K562 (cell line): ENCODE results near the gene POLR3K. TPM values are rescaled to one million over a fixed set of nuclear protein-coding genes. Genes with fewer than 3 reads are reported as not detected.

Source experiments
- ADNP ChIP-seq: fragments of 200-800 bp; sonication (Bioruptor generic); IDR thresholded peaks from 2 replicates; pipeline ENCODE4 v1.6.1; 2016; ENCODE audit warnings: missing genetic modification characterization, missing compliant biosample characterization
- CBX2 ChIP-seq: fragments of 200-600 bp; sonication (generic); IDR thresholded peaks from one replicate; pipeline ENCODE4 v1.6.1; 2012; ENCODE audit warnings: mild to moderate bottlenecking, low read length, inconsistent platforms; ENCODE audit not compliant: insufficient read depth, poor library complexity, severe bottlenecking
- E2F1 ChIP-seq: sonication (generic); formaldehyde crosslinking; IDR thresholded peaks from 2 replicates; pipeline ENCODE4 v1.8.1; 2023; ENCODE audit warnings: mild to moderate bottlenecking, missing genetic modification reagents, moderate library complexity
- ELF2 ChIP-seq: fragments of 250-450 bp; sonication (Bioruptor Pico); IDR thresholded peaks from 2 replicates; pipeline ENCODE4 v1.5.0; 2021; ENCODE audit warnings: mild to moderate bottlenecking
- ETS2 ChIP-seq: IDR thresholded peaks from 2 replicates; pipeline ENCODE4 v1.6.1; 2016; ENCODE audit warnings: borderline replicate concordance, missing genetic modification characterization, mild to moderate bottlenecking, moderate library complexity, missing compliant biosample characterization; ENCODE audit not compliant: poor library complexity, severe bottlenecking
- FOXJ2 ChIP-seq: fragments of 200-800 bp; sonication (Bioruptor generic); IDR thresholded peaks from 2 replicates; pipeline ENCODE4 v1.6.1; 2016; ENCODE audit warnings: missing genetic modification characterization, missing compliant biosample characterization
- FUS ChIP-seq: fragments of 200-400 bp; formaldehyde crosslinking; optimal IDR thresholded peaks from 2 replicates; pipeline ENCODE3; 2017; ENCODE audit warnings: low read depth, low read length
- GTF2E2 ChIP-seq: fragments of 200-800 bp; sonication (Bioruptor generic); IDR thresholded peaks from 2 replicates; pipeline ENCODE4 v1.6.1; 2016; ENCODE audit warnings: missing genetic modification characterization, missing compliant biosample characterization
- HOMEZ ChIP-seq: fragments of 250-450 bp; sonication (Bioruptor Pico); IDR thresholded peaks from 2 replicates; pipeline ENCODE4 v1.4.0; 2020; ENCODE audit warnings: mild to moderate bottlenecking, moderate library complexity
- MEIS2 ChIP-seq: fragments of 450-650 bp; IDR thresholded peaks from 2 replicates; pipeline ENCODE4 v1.6.1; 2014; ENCODE audit warnings: mild to moderate bottlenecking; ENCODE audit not compliant: partially characterized antibody
- PCBP2 ChIP-seq: fragments of 200-400 bp; formaldehyde crosslinking; IDR thresholded peaks from 2 replicates; pipeline ENCODE4 v1.6.1; 2018; ENCODE audit warnings: low read length, low read depth, mild to moderate bottlenecking, moderate library complexity; ENCODE audit not compliant: poor library complexity, severe bottlenecking
- RAD51 ChIP-seq: fragments of 450-650 bp; IDR thresholded peaks from 2 replicates; pipeline ENCODE4 v1.7.1; 2016; ENCODE audit warnings: low read depth, mild to moderate bottlenecking, borderline replicate concordance
- SAP30 ChIP-seq: fragments of 200-600 bp; sonication (generic); IDR thresholded peaks from 2 replicates; pipeline ENCODE4 v1.6.1; 2012; ENCODE audit warnings: borderline replicate concordance, low read depth, mild to moderate bottlenecking, moderate library complexity, low read length, control low read depth, inconsistent platforms; ENCODE audit not compliant: insufficient read depth, poor library complexity, severe bottlenecking
- SMARCA5 ChIP-seq: fragments of 450-650 bp; IDR thresholded peaks from 2 replicates; pipeline ENCODE4 v1.6.1; 2016
- SNIP1 ChIP-seq: fragments of 450-650 bp; IDR thresholded peaks from 2 replicates; pipeline ENCODE4 v1.7.1; 2017; ENCODE audit warnings: low read depth, mild to moderate bottlenecking
- TOE1 ChIP-seq, 2 experiments: fragments of 450-650 bp in 1 of 2; sonication (generic) in 1 of 2; formaldehyde crosslinking in 1 of 2; IDR thresholded peaks; 2 replicates each; pipeline versions ENCODE4 v1.7.1 to v1.8.0; 2016 to 2022; ENCODE audit warnings: borderline replicate concordance in 2 of 2, mild to moderate bottlenecking in 2 of 2, antibody characterized with exemption in 1 of 2, inconsistent platforms in 1 of 2, low read depth in 1 of 2, missing genetic modification reagents in 1 of 2, moderate library complexity in 1 of 2
- ZBTB8A ChIP-seq: fragments of 450-650 bp; IDR thresholded peaks from 2 replicates; pipeline ENCODE4 v1.6.1; 2018; ENCODE audit warnings: mild to moderate bottlenecking, moderate library complexity; ENCODE audit not compliant: partially characterized antibody
- ZNF175 ChIP-seq: fragments of 200-800 bp; sonication (Bioruptor generic); IDR thresholded peaks from 2 replicates; pipeline ENCODE4 v1.6.1; 2016; ENCODE audit warnings: low read depth, mild to moderate bottlenecking, missing genetic modification characterization, missing compliant biosample characterization
- ZNF75A ChIP-seq: fragments of 450-650 bp; formaldehyde crosslinking; IDR thresholded peaks from 2 replicates; pipeline ENCODE4 v1.4.0; 2020; ENCODE audit warnings: mild to moderate bottlenecking
- polyA plus RNA-seq, 8 experiments: library from polyadenylated mRNA; depleted of rRNA in 4 of 8; stranded (reverse) in 5 of 8; unstranded in 3 of 8; fragments of >200 nt; fragmentation: Nextera tagmentation in 2 of 8; fragmentation: Illumina TruSeq in 1 of 8; extraction: Ambion mirVana in 2 of 8; extraction: Trizol in 1 of 8; gene quantifications; 2 replicates each; pipeline versions ENCODE4 v1.2.1 to v1.2.3, GENCODE V29; 2011 to 2014; ENCODE audit warnings: inconsistent platforms in 1 of 8, missing spikeins in 1 of 8
- total RNA-seq, 7 experiments: library from RNA; depleted of rRNA in 6 of 7; stranded (reverse); fragments of >200 nt in 6 of 7; fragmentation: Illumina TruSeq in 2 of 7; extraction: Trizol in 2 of 7; gene quantifications; 2 replicates each; pipeline versions ENCODE4 v1.2.1 to v1.2.3, GENCODE V29; 2011 to 2021; ENCODE audit warnings: low replicate concordance in 1 of 7
- TF ChIP-seq, protein P1 (sequence below): fragments of 150-350 bp; IDR thresholded peaks from 2 replicates; pipeline ENCODE4 v1.6.1; 2014; ENCODE audit warnings: low read depth, mild to moderate bottlenecking, low read length, borderline replicate concordance

POLR3K gene
- total and polyA plus RNA-seq, 9 of the 15 experiments (the other 6 are each of a cell fraction or from before 2014, with no cell fraction given) = 42.1 to 315 (median 86.7) TPM

GRCh38 chr16:53346-54236 lies at the start of gene POLR3K, which contains the start of gene SNRNP25 (continued):
- TF ChIP-seq, protein P1, sequence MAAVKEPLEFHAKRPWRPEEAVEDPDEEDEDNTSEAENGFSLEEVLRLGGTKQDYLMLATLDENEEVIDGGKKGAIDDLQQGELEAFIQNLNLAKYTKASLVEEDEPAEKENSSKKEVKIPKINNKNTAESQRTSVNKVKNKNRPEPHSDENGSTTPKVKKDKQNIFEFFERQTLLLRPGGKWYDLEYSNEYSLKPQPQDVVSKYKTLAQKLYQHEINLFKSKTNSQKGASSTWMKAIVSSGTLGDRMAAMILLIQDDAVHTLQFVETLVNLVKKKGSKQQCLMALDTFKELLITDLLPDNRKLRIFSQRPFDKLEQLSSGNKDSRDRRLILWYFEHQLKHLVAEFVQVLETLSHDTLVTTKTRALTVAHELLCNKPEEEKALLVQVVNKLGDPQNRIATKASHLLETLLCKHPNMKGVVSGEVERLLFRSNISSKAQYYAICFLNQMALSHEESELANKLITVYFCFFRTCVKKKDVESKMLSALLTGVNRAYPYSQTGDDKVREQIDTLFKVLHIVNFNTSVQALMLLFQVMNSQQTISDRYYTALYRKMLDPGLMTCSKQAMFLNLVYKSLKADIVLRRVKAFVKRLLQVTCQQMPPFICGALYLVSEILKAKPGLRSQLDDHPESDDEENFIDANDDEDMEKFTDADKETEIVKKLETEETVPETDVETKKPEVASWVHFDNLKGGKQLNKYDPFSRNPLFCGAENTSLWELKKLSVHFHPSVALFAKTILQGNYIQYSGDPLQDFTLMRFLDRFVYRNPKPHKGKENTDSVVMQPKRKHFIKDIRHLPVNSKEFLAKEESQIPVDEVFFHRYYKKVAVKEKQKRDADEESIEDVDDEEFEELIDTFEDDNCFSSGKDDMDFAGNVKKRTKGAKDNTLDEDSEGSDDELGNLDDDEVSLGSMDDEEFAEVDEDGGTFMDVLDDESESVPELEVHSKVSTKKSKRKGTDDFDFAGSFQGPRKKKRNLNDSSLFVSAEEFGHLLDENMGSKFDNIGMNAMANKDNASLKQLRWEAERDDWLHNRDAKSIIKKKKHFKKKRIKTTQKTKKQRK = peak; percentile 80; the same call in 1 of the 2 replicates
- TF ChIP-seq ADNP (no peak), HOMEZ (CRISPR knock-in tag) (no peak), RAD51 (no peak; the same call in 1 of the 2 replicates), ETS2 (no peak), GTF2E2 (tag) (no peak), PCBP2 (no peak), FOXJ2 (tag) (no peak), ZNF175 (CRISPR knock-in tag) (no peak), ZBTB8A (no peak), FUS (peak; percentile 54), ELF2 (CRISPR knock-in tag) (no peak), E2F1 (peak; percentile 90; the same call in 1 of the 2 replicates), ZNF75A (no peak), TOE1 (IDR thresholded peaks at IDR 0.05; ENCODE audit: borderline replicate concordance) (no peak), TOE1 (CRISPR knock-in tag; IDR thresholded peaks at IDR 0.05; ENCODE audit: borderline replicate concordance, low read depth) (no peak), SAP30 (peak; percentile 87), SNIP1 (no peak), MEIS2 (peak; percentile 56), CBX2 (no peak), SMARCA5 (no peak)
